Measurements from ENCODE around the gene UNC80.

UNC80 gene, protein sequence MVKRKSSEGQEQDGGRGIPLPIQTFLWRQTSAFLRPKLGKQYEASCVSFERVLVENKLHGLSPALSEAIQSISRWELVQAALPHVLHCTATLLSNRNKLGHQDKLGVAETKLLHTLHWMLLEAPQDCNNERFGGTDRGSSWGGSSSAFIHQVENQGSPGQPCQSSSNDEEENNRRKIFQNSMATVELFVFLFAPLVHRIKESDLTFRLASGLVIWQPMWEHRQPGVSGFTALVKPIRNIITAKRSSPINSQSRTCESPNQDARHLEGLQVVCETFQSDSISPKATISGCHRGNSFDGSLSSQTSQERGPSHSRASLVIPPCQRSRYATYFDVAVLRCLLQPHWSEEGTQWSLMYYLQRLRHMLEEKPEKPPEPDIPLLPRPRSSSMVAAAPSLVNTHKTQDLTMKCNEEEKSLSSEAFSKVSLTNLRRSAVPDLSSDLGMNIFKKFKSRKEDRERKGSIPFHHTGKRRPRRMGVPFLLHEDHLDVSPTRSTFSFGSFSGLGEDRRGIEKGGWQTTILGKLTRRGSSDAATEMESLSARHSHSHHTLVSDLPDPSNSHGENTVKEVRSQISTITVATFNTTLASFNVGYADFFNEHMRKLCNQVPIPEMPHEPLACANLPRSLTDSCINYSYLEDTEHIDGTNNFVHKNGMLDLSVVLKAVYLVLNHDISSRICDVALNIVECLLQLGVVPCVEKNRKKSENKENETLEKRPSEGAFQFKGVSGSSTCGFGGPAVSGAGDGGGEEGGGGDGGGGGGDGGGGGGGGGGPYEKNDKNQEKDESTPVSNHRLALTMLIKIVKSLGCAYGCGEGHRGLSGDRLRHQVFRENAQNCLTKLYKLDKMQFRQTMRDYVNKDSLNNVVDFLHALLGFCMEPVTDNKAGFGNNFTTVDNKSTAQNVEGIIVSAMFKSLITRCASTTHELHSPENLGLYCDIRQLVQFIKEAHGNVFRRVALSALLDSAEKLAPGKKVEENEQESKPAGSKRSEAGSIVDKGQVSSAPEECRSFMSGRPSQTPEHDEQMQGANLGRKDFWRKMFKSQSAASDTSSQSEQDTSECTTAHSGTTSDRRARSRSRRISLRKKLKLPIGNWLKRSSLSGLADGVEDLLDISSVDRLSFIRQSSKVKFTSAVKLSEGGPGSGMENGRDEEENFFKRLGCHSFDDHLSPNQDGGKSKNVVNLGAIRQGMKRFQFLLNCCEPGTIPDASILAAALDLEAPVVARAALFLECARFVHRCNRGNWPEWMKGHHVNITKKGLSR (N-terminal part only)

DNA sequence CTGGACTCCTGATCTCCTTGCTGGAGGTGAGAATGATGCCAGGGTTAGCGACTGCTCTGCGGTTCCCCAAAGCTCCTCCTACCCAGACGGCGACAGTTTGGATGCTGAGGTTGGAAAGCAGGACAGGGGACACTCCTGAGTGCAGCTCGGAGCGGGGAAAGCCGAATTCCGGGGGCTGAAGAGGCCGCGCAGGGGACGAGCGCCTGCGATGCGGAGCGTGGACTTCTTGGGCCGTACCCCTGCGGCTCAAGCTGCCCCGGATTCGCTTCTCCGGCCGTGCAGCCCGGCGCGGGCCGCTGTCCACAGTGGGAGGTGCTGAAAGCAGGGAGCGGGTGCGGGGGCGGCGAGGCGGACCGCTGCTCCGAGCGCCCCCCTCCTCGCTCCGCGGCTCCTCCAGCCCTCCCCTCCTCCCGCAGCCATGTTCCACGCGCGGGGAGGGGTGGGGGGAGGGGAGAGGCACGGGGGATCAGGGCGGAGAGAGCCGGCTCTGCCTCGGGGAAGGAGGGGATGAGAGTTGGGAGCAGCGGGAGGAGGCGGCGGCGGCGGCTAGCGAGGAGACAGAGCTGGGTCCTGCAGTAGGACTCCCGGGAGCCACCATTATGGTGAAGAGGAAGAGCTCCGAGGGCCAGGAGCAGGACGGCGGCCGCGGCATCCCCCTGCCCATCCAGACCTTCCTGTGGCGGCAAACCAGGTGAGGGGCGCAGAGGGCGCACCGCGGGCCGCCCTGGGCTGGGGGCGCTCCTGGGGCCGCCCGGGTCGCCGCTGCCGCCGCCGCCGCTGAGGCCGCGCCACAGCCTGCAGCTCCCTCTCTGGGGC is at the start of gene UNC80:
Gene UNC80 (plus strand): TSS at position 359 of the 816 bp plus-strand sequence. CDS start 241 bp downstream, at position 600.
- CTCF ChIA-PET: interaction anchor here (0.5 to 1.0 kb wide), 4 partner anchors 27 to 1380 kb away, joined by 3 read pairs; no protein-coding TSS in a partner anchor
- peak; percentile 80 for DNase-seq (ENCODE audit: extremely low spot score)
- no peak for TF ChIP-seq NFRKB (IDR thresholded peaks at IDR 0.05)
- no peak for TF ChIP-seq SUZ12 (IDR thresholded peaks at IDR 0.05)
- TF ChIP-seq ZNF384 (IDR thresholded peaks at IDR 0.05): no peak
- no peak for TF ChIP-seq TARDBP (IDR thresholded peaks at IDR 0.05)
- no peak for TF ChIP-seq SP1 (IDR thresholded peaks at IDR 0.05)
- POLR2A ChIA-PET: no interaction called here

DNA sequence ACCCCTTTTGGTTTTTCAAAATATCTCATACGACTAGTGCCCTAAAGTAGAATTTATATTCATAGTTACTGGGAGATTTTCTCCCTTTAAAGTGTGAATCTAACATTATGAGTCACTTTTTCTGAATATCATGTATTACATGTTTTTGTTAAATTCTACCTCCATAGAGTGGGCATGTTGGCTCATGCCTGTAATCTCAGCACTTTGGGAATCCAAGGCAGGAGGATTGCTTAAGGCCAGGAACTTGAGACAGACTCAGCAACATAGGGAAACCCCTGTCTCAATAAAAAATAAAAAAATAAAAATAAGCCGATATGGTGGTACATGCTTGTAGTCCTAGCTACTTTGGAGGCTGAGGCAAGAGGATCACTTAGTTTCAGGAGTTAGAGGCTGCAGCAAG is 45.3 kb upstream of the UNC80 start:
- ChIA-PET POLR2A (no interaction called here), CTCF (no interaction called here)
- no peak for DNase-seq (ENCODE audit: extremely low spot score)
- TF ChIP-seq, protein P1, sequence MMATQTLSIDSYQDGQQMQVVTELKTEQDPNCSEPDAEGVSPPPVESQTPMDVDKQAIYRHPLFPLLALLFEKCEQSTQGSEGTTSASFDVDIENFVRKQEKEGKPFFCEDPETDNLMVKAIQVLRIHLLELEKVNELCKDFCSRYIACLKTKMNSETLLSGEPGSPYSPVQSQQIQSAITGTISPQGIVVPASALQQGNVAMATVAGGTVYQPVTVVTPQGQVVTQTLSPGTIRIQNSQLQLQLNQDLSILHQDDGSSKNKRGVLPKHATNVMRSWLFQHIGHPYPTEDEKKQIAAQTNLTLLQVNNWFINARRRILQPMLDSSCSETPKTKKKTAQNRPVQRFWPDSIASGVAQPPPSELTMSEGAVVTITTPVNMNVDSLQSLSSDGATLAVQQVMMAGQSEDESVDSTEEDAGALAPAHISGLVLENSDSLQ (IDR thresholded peaks at IDR 0.05): no peak
- no peak for TF ChIP-seq BHLHE40 (IDR thresholded peaks at IDR 0.05; ENCODE audit: borderline replicate concordance)

DNA sequence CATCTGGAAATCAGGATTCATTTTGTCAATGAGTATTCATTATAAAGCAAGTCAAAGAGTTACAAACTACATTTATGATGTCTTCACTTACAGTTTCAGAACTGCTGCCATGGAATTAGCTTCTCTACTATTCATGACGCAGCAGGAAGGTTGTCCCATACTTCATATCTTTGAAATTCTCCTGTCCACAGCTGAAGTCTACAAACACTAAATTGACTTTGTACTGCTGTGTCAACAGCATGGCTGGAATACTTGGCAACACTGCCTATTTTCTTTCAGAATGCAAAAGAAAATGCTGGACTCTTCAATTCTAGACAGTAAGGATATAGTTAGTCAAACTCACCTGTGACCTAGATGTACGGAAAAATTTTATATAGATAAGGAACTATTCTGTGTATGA is 44.6 kb upstream of the UNC80 start:
- ChIA-PET CTCF (no interaction called here), POLR2A (no interaction called here)
- TF ChIP-seq FOXK2 (IDR thresholded peaks at IDR 0.05) (no peak), SP1 (IDR thresholded peaks at IDR 0.05) (no peak)
- TF ChIP-seq, protein P1 (IDR thresholded peaks at IDR 0.05): no peak
- no peak for DNase-seq (ENCODE audit: extremely low spot score)

DNA sequence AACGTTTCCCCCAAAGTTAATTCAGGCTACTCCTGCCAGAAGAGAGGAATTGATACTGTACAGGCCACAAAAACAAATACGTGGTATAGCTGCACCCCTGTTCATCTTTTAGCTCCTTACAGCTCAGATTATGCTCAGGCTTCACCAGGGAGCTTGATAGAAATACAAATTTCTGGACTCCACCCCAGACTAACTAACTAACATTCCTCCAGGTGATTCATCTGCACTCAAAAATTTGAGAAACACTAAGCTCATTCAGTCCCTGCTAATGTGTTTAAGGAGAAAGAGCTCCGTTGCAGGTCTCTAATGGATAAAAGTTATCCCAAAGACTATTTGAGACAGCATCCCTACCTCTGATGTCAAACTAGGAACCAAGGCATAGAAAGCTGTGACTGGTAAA is 36.8 kb upstream of the UNC80 start:
- TF ChIP-seq ZNF384 (IDR thresholded peaks at IDR 0.05) (no peak), ARNT (IDR thresholded peaks at IDR 0.05) (no peak), L3MBTL2 (conservative IDR thresholded peaks at IDR 0.05) (no peak), SP1 (IDR thresholded peaks at IDR 0.05) (no peak), FOXM1 (IDR thresholded peaks at IDR 0.05; ENCODE audit: borderline replicate concordance) (no peak), FOXA1 (IDR thresholded peaks at IDR 0.05) (no peak), TARDBP (IDR thresholded peaks at IDR 0.05) (no peak), NFRKB (IDR thresholded peaks at IDR 0.05) (no peak), LEF1 (IDR thresholded peaks at IDR 0.05; ENCODE audit: borderline replicate concordance) (no peak), BHLHE40 (IDR thresholded peaks at IDR 0.05; ENCODE audit: borderline replicate concordance) (no peak), ELF4 (IDR thresholded peaks at IDR 0.05) (no peak), FOXK2 (IDR thresholded peaks at IDR 0.05) (no peak), SUZ12 (IDR thresholded peaks at IDR 0.05) (no peak), HDGF (IDR thresholded peaks at IDR 0.05; ENCODE audit: borderline replicate concordance) (no peak)
- TF ChIP-seq, protein P1 (IDR thresholded peaks at IDR 0.05): no peak
- no peak for DNase-seq (ENCODE audit: extremely low spot score)
- ChIA-PET POLR2A (no interaction called here), CTCF (no interaction called here)

DNA sequence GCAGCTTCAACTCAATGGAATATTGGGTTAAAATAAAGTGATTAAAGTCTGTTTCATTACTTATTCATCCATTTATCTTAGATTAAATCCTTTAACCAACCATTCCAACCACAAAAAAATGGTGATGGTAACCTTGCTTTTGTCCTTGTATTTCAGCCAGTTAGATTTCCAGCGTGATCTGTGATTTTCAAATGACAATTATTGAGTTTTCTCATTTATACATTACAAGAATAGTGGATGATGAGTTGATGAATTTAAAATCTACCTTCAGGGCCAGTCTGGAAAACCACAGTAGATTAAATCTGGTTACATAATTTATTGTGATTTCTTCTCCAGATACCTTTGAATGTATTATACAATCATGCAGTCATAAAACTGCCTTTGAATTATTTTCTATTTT is 29.7 kb upstream of the UNC80 start:
- DNase-seq (ENCODE audit: extremely low spot score): no peak
- TF ChIP-seq HDGF (IDR thresholded peaks at IDR 0.05; ENCODE audit: borderline replicate concordance) (no peak), FOXM1 (IDR thresholded peaks at IDR 0.05; ENCODE audit: borderline replicate concordance) (no peak), SUZ12 (IDR thresholded peaks at IDR 0.05) (no peak), FOXK2 (IDR thresholded peaks at IDR 0.05) (no peak), L3MBTL2 (conservative IDR thresholded peaks at IDR 0.05) (no peak), ELF4 (IDR thresholded peaks at IDR 0.05) (no peak), SP1 (IDR thresholded peaks at IDR 0.05) (no peak), NFRKB (IDR thresholded peaks at IDR 0.05) (no peak), ZNF384 (IDR thresholded peaks at IDR 0.05) (no peak), FOXA1 (IDR thresholded peaks at IDR 0.05) (no peak)
- TF ChIP-seq, protein P1 (IDR thresholded peaks at IDR 0.05): no peak
- POLR2A ChIA-PET: no interaction called here
- CTCF ChIA-PET: no interaction called here

All from HEK293T (cell line).